IMR-90 (cell line): Measurements from ENCODE around the gene ALKBH3. TPM values are rescaled to one million over a fixed set of nuclear protein-coding genes. Genes with fewer than 3 reads are reported as not detected.

Source experiments
- ATAC-seq: fragments of 200-7000 bp; cut with Tn5 transposase; 2 replicates; pipeline ENCODE4 v1.9.1; 2020; ENCODE audit warnings: low read depth, mild to moderate bottlenecking, moderate library complexity
- BruUV-seq: library from RNA; stranded (reverse); fragments of 400-500 nt; replicated peaks from 2 replicates; lab custom pipeline; 2021; lab: Mats Ljungman, UMichigan
- CTCF ChIA-PET: fragments of 300-600 bp; formaldehyde crosslinking; extraction: SDS; loops from one replicate; lab custom pipeline; 2021; ENCODE audit warnings: antibody characterized with exemption; lab: Yijun Ruan, JAX
- POLR2A ChIA-PET: fragments of 300-600 bp; sonication (Branson Sonifier 250); formaldehyde crosslinking; loops from one replicate; lab custom pipeline; 2022; ENCODE audit warnings: antibody characterized with exemption; ENCODE audit not compliant: unreplicated experiment; lab: Charles Lee
- DNase-seq: peaks from one replicate; pipeline ENCODE4 v3.0.0; 2013
- H2AFZ ChIP-seq: replicated peaks from 2 replicates; pipeline ENCODE3; 2013; ENCODE audit warnings: low read length, mild to moderate bottlenecking; ENCODE audit not compliant: poor library complexity
- H2AK5ac ChIP-seq: 2 replicates; pipeline ENCODE4 v1.6.1; 2013; ENCODE audit warnings: low read depth, low read length, inconsistent platforms
- H2AK9ac ChIP-seq: replicated peaks from 2 replicates; pipeline ENCODE3; 2013; ENCODE audit warnings: mild to moderate bottlenecking, low read depth, low read length, moderate library complexity; ENCODE audit not compliant: poor library complexity
- H2BK120ac ChIP-seq: 2 replicates; pipeline ENCODE4 v1.6.1; 2013; ENCODE audit warnings: low read depth, low read length, inconsistent platforms
- H2BK15ac ChIP-seq: 3 replicates; pipeline ENCODE4 v1.6.1; 2013; ENCODE audit warnings: low read depth, low read length, inconsistent platforms
- H2BK20ac ChIP-seq: 2 replicates; pipeline ENCODE4 v1.6.1; 2013; ENCODE audit warnings: low read depth, mild to moderate bottlenecking, inconsistent platforms, low read length, moderate library complexity
- H2BK5ac ChIP-seq: 2 replicates; pipeline ENCODE4 v1.6.1; 2013; ENCODE audit warnings: mild to moderate bottlenecking, low read depth, low read length, inconsistent platforms; ENCODE audit not compliant: poor library complexity, severe bottlenecking
- H3K14ac ChIP-seq: replicated peaks from 2 replicates; pipeline ENCODE4 v1.6.1; 2013; ENCODE audit warnings: low read depth, low read length, inconsistent platforms
- H3K18ac ChIP-seq: 2 replicates; pipeline ENCODE4 v1.6.1; 2013; ENCODE audit warnings: low read depth, low read length, control low read depth
- H3K23ac ChIP-seq: 2 replicates; pipeline ENCODE4 v1.6.1; 2013; ENCODE audit warnings: low read depth, low read length, inconsistent platforms
- H3K27ac ChIP-seq: 2 replicates; pipeline ENCODE4 v1.5.1; 2013; ENCODE audit warnings: mild to moderate bottlenecking, control low read depth, low read length; ENCODE audit not compliant: insufficient read depth
- H3K27me3 ChIP-seq: 2 replicates; pipeline ENCODE4 v1.6.1; 2013; ENCODE audit warnings: low read length; ENCODE audit not compliant: control insufficient read depth, insufficient read depth
- H3K36me3 ChIP-seq: 2 replicates; pipeline ENCODE4 v1.6.1; 2013; ENCODE audit warnings: low read length, mixed read lengths; ENCODE audit not compliant: control insufficient read depth, insufficient read depth
- H3K4ac ChIP-seq: 2 replicates; pipeline ENCODE4 v1.6.1; 2013; ENCODE audit warnings: low read depth, low read length, inconsistent platforms
- H3K4me1 ChIP-seq: 2 replicates; pipeline ENCODE4 v1.6.1; 2013; ENCODE audit warnings: low read length, mixed read lengths; ENCODE audit not compliant: control insufficient read depth, insufficient read depth
- H3K4me2 ChIP-seq: 2 replicates; pipeline ENCODE4 v1.6.1; 2013; ENCODE audit warnings: low read depth, mild to moderate bottlenecking, control low read depth, low read length, moderate library complexity
- H3K4me3 ChIP-seq: 2 replicates; pipeline ENCODE4 v1.5.1; 2013; ENCODE audit warnings: low read depth, mild to moderate bottlenecking, control low read depth, low read length, moderate library complexity; ENCODE audit not compliant: insufficient read depth
- H3K56ac ChIP-seq: 2 replicates; pipeline ENCODE4 v1.6.1; 2013; ENCODE audit warnings: low read length, inconsistent platforms; ENCODE audit not compliant: insufficient read depth; ENCODE audit errors: extremely low read depth
- H3K79me1 ChIP-seq, 2 experiments: 2 replicates each; pipeline ENCODE4 v1.6.1; 2013; ENCODE audit warnings: low read length in 2 of 2, inconsistent platforms in 1 of 2, low read depth in 1 of 2
- H3K9ac ChIP-seq: 2 replicates; pipeline ENCODE4 v1.6.1; 2013; ENCODE audit warnings: low read depth, low read length, control low read depth
- H3K9me1 ChIP-seq: 2 replicates; pipeline ENCODE4 v1.6.1; 2013; ENCODE audit warnings: low read length, inconsistent platforms; ENCODE audit not compliant: insufficient read depth
- H3K9me3 ChIP-seq: 2 replicates; pipeline ENCODE4 v1.6.1; 2013; ENCODE audit warnings: low read length; ENCODE audit not compliant: control insufficient read depth, insufficient read depth
- H4K20me1 ChIP-seq: 2 replicates; pipeline ENCODE4 v1.6.1; 2013; ENCODE audit warnings: low read length, inconsistent platforms; ENCODE audit not compliant: insufficient read depth
- H4K5ac ChIP-seq: 2 replicates; pipeline ENCODE4 v1.6.1; 2013; ENCODE audit warnings: mild to moderate bottlenecking, low read depth, low read length, control low read depth
- H4K8ac ChIP-seq, 2 experiments: 2 replicates each; pipeline ENCODE4 v1.6.1; 2013; ENCODE audit warnings: low read depth in 2 of 2, low read length in 2 of 2, control low read depth in 1 of 2, inconsistent platforms in 1 of 2
- H4K91ac ChIP-seq: 2 replicates; pipeline ENCODE4 v1.6.1; 2013; ENCODE audit warnings: low read depth, low read length, inconsistent platforms; ENCODE audit not compliant: insufficient read depth
- BHLHE40 ChIP-seq: fragments of 150-350 bp; IDR thresholded peaks from 2 replicates; pipeline ENCODE4 v1.6.1; 2016; ENCODE audit warnings: mild to moderate bottlenecking, low read depth, low read length
- CEBPB ChIP-seq: IDR thresholded peaks from 2 replicates; pipeline ENCODE4 v1.6.1; 2012; ENCODE audit warnings: low read depth, low read length, improper control_type of control experiment
- CHD1 ChIP-seq: IDR thresholded peaks from 2 replicates; pipeline ENCODE4 v1.6.1; 2012; ENCODE audit warnings: low read depth, low read length, improper control_type of control experiment
- FOS ChIP-seq: fragments of 150-350 bp; IDR thresholded peaks from 2 replicates; pipeline ENCODE4 v1.6.1; 2016; ENCODE audit warnings: low read depth, low read length
- MAFK ChIP-seq: IDR thresholded peaks from 2 replicates; pipeline ENCODE4 v1.6.1; 2012; ENCODE audit warnings: low read depth, low read length, improper control_type of control experiment
- MAZ ChIP-seq: IDR thresholded peaks from 2 replicates; pipeline ENCODE4 v1.6.1; 2012; ENCODE audit warnings: low read depth, mild to moderate bottlenecking, low read length, improper control_type of control experiment, moderate library complexity, borderline replicate concordance
- MXI1 ChIP-seq: IDR thresholded peaks from 2 replicates; pipeline ENCODE4 v1.6.1; 2012; ENCODE audit warnings: low read depth, mild to moderate bottlenecking, low read length, moderate library complexity, borderline replicate concordance
- NFE2L2 ChIP-seq: fragments of 150-350 bp; IDR thresholded peaks from 2 replicates; pipeline ENCODE4 v1.6.1; 2016; ENCODE audit warnings: low read depth, mild to moderate bottlenecking, low read length
- POLR2A ChIP-seq: IDR thresholded peaks from 2 replicates; pipeline ENCODE4 v1.6.1; 2012; ENCODE audit warnings: mild to moderate bottlenecking, low read depth, low read length
- RAD21 ChIP-seq: IDR thresholded peaks from 2 replicates; pipeline ENCODE4 v1.6.1; 2012; ENCODE audit warnings: low read length, improper control_type of control experiment
- RCOR1 ChIP-seq: IDR thresholded peaks from 2 replicates; pipeline ENCODE4 v1.6.1; 2012; ENCODE audit warnings: mild to moderate bottlenecking, low read length, improper control_type of control experiment; ENCODE audit not compliant: insufficient replicate concordance
- RFX5 ChIP-seq: IDR thresholded peaks from 2 replicates; pipeline ENCODE4 v1.8.0; 2012; ENCODE audit warnings: low read depth, mild to moderate bottlenecking, low read length, moderate library complexity
- WGBS, 2 experiments: methylation state at CpG; one replicate each; pipeline versions ENCODE4 v1.1.5 to v1.1.7; 2013; ENCODE audit warnings: missing lambda C conversion rate in 2 of 2; ENCODE audit not compliant: insufficient read length in 1 of 2; ENCODE audit errors: extremely low coverage in 2 of 2; 5-methylcytosine and 5-hydroxymethylcytosine counted together
- dilution Hi-C: fragments of 300-500 bp; cut with HindIII; formaldehyde crosslinking; loops from one replicate; pipeline ENCODE4 v1.14.3; 2018; ENCODE audit warnings: low sequenced_read_pairs; ENCODE audit not compliant: unreplicated experiment
- in situ Hi-C: fragments of 300-500 bp; cut with MboI; formaldehyde crosslinking; loops from 3 replicates; pipeline ENCODE4 v1.14.3; 2019; ENCODE audit warnings: low sequenced_read_pairs, inconsistent platforms, mixed read lengths
- intact Hi-C: fragments of 100-400 bp; cut with micrococcal nuclease; formaldehyde crosslinking; loops from 2 replicates; pipeline ENCODE4 v1.10.0; 2022
- polyA plus RNA-seq, 3 experiments: library from polyadenylated mRNA; depleted of rRNA; stranded (reverse); fragments of >200 nt; gene quantifications; 2 replicates each; pipeline ENCODE4 v1.2.3, GENCODE V29; 2012; ENCODE audit warnings: low replicate concordance in 1 of 3
- total RNA-seq: library from RNA; depleted of rRNA; stranded (reverse); fragments of >200 nt; gene quantifications from 2 replicates; pipeline ENCODE4 v1.2.3, GENCODE V29; 2012
- TF ChIP-seq, protein P1 (sequence below): fragments of 150-350 bp; IDR thresholded peaks from 2 replicates; pipeline ENCODE4 v1.6.1; 2016; ENCODE audit warnings: low read depth, mild to moderate bottlenecking, low read length, moderate library complexity, borderline replicate concordance

The ALKBH3 gene
- total and polyA plus RNA-seq, 2 of the 4 experiments (the other 2 are of a cell fraction) = 27.7 to 62.9 TPM

DNA sequence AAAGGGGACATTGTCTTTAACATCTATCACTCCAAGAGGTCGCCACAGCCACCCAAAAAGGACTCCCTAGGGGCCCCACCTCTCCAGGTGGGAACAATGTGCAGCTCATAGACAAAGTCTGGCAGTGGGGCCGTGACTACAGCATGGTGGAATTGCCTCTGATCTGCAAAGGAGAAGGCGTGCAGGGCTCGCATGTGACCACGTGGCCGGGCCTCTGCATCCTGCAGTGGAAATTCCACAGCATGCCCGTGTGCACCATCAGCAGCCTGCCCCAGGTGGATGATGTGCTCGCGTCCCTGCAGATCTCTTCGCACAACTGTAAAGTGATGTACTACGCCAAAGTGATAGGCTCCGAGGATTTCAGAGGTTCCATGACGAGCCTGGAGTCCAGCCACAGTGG lies 18.5 kb downstream of the ALKBH3 start:
- no peaks in the 10 kb centered on the region for H3K9me1 ChIP-seq
- no peak overlapping the region for H3K4ac ChIP-seq
- no peaks in the 10 kb centered on the region for H4K20me1 ChIP-seq
- H3K79me1 ChIP-seq = no peaks in the 10 kb centered on the region; a peak in 2 of 4 replicates
- H2BK15ac ChIP-seq = no peak overlapping the region
- intact Hi-C loops (no loop called here), dilution Hi-C loops (no loop called here), in situ Hi-C loops (no loop called here)
- no peak overlapping the region for H2BK120ac ChIP-seq
- no peak overlapping the region for H3K27ac ChIP-seq
- H3K14ac ChIP-seq = no peak overlapping the region
- WGBS, 2 experiments = 77% methylated on average over 8 of the region's 13 CpGs; no CpG with 5 or more reads in 1 of the 2 experiments
- ChIA-PET CTCF (no interaction called here), POLR2A (no interaction called here)
- H2AFZ ChIP-seq = no peak overlapping the region
- H2AK5ac ChIP-seq = no peak overlapping the region
- H3K9ac ChIP-seq = no peak overlapping the region
- no peaks in the 10 kb centered on the region for H3K27me3 ChIP-seq
- no peak overlapping the region for H3K4me2 ChIP-seq
- H3K18ac ChIP-seq = no peak overlapping the region
- H3K4me3 ChIP-seq = no peak overlapping the region
- no peak overlapping the region for H4K8ac ChIP-seq
- H3K23ac ChIP-seq = no peak overlapping the region
- BruUV-seq = no TSS peak
- no peaks in the 10 kb centered on the region for H3K9me3 ChIP-seq
- H4K91ac ChIP-seq = no peak overlapping the region
- ATAC-seq = no peak
- TF ChIP-seq POLR2A = no peak
- no peak for TF ChIP-seq CEBPB
- TF ChIP-seq MAFK = no peak
- TF ChIP-seq CHD1 = no peak
- no peak for TF ChIP-seq NFE2L2
- no peak for TF ChIP-seq BHLHE40
- TF ChIP-seq, protein P1, sequence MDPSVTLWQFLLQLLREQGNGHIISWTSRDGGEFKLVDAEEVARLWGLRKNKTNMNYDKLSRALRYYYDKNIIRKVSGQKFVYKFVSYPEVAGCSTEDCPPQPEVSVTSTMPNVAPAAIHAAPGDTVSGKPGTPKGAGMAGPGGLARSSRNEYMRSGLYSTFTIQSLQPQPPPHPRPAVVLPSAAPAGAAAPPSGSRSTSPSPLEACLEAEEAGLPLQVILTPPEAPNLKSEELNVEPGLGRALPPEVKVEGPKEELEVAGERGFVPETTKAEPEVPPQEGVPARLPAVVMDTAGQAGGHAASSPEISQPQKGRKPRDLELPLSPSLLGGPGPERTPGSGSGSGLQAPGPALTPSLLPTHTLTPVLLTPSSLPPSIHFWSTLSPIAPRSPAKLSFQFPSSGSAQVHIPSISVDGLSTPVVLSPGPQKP = no peak
- TF ChIP-seq RFX5 = no peak
- TF ChIP-seq FOS = no peak
- TF ChIP-seq RAD21 = no peak
- no peak for TF ChIP-seq MXI1
- TF ChIP-seq MAZ = no peak
- no peak for TF ChIP-seq RCOR1
- H3K4me1 ChIP-seq = no peaks in the 10 kb centered on the region
- DNase-seq = no peak
- H2BK20ac ChIP-seq = no peak overlapping the region
- H3K56ac ChIP-seq = no peak overlapping the region
- no peak overlapping the region for H2AK9ac ChIP-seq
- H3K36me3 ChIP-seq = peaks cover 38% of the 10 kb centered on the region
- H2BK5ac ChIP-seq = no peak overlapping the region
- no peak overlapping the region for H4K5ac ChIP-seq
